H1 (cell line): ENCODE results near the gene SBNO1. TPM values are rescaled to one million over a fixed set of nuclear protein-coding genes. Genes with fewer than 3 reads are reported as not detected.

Source experiments
- CHD7 ChIP-seq: fragments of 300-600 bp; sonication (generic); IDR thresholded peaks from 2 replicates; pipeline ENCODE4 v1.7.1; 2012; ENCODE audit warnings: low read length, moderate library complexity, mild to moderate bottlenecking, inconsistent platforms; ENCODE audit not compliant: insufficient replicate concordance
- RAD21 ChIP-seq, 2 experiments: IDR thresholded peaks in 1 of 2; conservative IDR thresholded peaks in 1 of 2; 2 replicates each; pipeline ENCODE4 v1.6.1; 2011; ENCODE audit warnings: low read depth in 2 of 2, low read length in 2 of 2, improper control_type of control experiment in 1 of 2, inconsistent platforms in 1 of 2, mild to moderate bottlenecking in 1 of 2, moderate library complexity in 1 of 2
- SP2 ChIP-seq: IDR thresholded peaks from 2 replicates; pipeline ENCODE4 v1.6.1; 2012; ENCODE audit warnings: mild to moderate bottlenecking, low read length, inconsistent platforms
- polyA plus RNA-seq, 7 experiments: library from polyadenylated mRNA; depleted of rRNA in 3 of 7; stranded (reverse) in 5 of 7; unstranded in 2 of 7; fragments of >200 nt in 5 of 7; fragments of 200-250 nt in 2 of 7; gene quantifications; 1 replicate in 5 of 7; 2 replicates in 1 of 7; 4 replicates in 1 of 7; pipeline versions ENCODE4 v1.2.1 to v1.2.3, GENCODE V29; 2011 to 2013; ENCODE audit warnings: missing spikeins in 2 of 7, mixed read lengths in 2 of 7
- total RNA-seq: library from RNA; stranded (reverse); fragmentation: NEBNext Ultra II Directional; extraction: Animal tissue kit (Norgen Biotek cat#: 25700); gene quantifications from 2 replicates; pipeline ENCODE4 v1.2.1, GENCODE V29; 2021

Gene SBNO1
- total and polyA plus RNA-seq, 2 of the 8 experiments (the other 6 are each of a cell fraction or from before 2014, with no cell fraction given): 6.7 to 57.7 TPM

- TF ChIP-seq CHD7: no peak
- no peak for TF ChIP-seq RAD21 (IDR thresholded peaks at IDR 0.05 in 1 of 2, conservative IDR thresholded peaks at IDR 0.05 in 1 of 2; ENCODE audit: low read depth in 2 of 2, low read length in 2 of 2)
- TF ChIP-seq SP2: no peak
These were observed 14.7 kb upstream of the SBNO1 start (continued) for GRCh38 chr12:123379391-123379790.
